Brain microvascular endothelial cell (primary cell): Measurements from ENCODE around the gene MSI2.

ENCODE experiments used
- DNase-seq: peaks from one replicate; pipeline ENCODE4 v3.0.0-alpha.2; 2020
- H3K27ac ChIP-seq: fragments of 250-450 bp; sonication (Bioruptor Pico); 2 replicates; pipeline ENCODE4 v1.5.1; 2020; ENCODE audit warnings: mild to moderate bottlenecking, moderate library complexity
- H3K27me3 ChIP-seq: fragments of 250-450 bp; sonication (Bioruptor Pico); replicated peaks from 2 replicates; pipeline ENCODE4 v1.5.1; 2020; ENCODE audit warnings: mild to moderate bottlenecking
- H3K36me3 ChIP-seq: fragments of 250-450 bp; sonication (Bioruptor Pico); replicated peaks from 2 replicates; pipeline ENCODE4 v1.5.1; 2020; ENCODE audit warnings: mild to moderate bottlenecking
- H3K4me3 ChIP-seq: 2 replicates; pipeline ENCODE4 v1.5.1; 2011; ENCODE audit warnings: low read depth, mild to moderate bottlenecking, control low read depth, low read length, moderate library complexity
- in situ Hi-C: cut with HindIII; loops from 2 replicates; pipeline ENCODE4 v1.10.0; 2017; ENCODE audit warnings: low sequenced_read_pairs, low pct_ligation_motif_present
- TF ChIP-seq, protein P1 (sequence below): IDR thresholded peaks from 2 replicates; pipeline ENCODE4 v1.5.1; 2011; ENCODE audit warnings: low read depth, mild to moderate bottlenecking, moderate library complexity, low read length, control low read depth, inconsistent platforms; ENCODE audit errors: missing control alignments

The MSI2 gene

GRCh38 chr17:57609125-57609877 lies 353.0 kb downstream of the MSI2 start:
- Histone ChIP-seq H3K36me3 (no peaks in the 10 kb centered on the region), H3K27ac (no peak overlapping the region), H3K27me3 (no peaks in the 10 kb centered on the region), H3K4me3 (no peak overlapping the region)
- in situ Hi-C loops = no loop called here
- DNase-seq = no peak
- TF ChIP-seq, protein P1, sequence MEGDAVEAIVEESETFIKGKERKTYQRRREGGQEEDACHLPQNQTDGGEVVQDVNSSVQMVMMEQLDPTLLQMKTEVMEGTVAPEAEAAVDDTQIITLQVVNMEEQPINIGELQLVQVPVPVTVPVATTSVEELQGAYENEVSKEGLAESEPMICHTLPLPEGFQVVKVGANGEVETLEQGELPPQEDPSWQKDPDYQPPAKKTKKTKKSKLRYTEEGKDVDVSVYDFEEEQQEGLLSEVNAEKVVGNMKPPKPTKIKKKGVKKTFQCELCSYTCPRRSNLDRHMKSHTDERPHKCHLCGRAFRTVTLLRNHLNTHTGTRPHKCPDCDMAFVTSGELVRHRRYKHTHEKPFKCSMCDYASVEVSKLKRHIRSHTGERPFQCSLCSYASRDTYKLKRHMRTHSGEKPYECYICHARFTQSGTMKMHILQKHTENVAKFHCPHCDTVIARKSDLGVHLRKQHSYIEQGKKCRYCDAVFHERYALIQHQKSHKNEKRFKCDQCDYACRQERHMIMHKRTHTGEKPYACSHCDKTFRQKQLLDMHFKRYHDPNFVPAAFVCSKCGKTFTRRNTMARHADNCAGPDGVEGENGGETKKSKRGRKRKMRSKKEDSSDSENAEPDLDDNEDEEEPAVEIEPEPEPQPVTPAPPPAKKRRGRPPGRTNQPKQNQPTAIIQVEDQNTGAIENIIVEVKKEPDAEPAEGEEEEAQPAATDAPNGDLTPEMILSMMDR = no peak

- Histone ChIP-seq H3K36me3 (no peaks in the 10 kb centered on the region), H3K27me3 (no peaks in the 10 kb centered on the region), H3K27ac (no peak overlapping the region), H3K4me3 (no peak overlapping the region)
- TF ChIP-seq, protein P1 = no peak
- DNase-seq = no peak
- in situ Hi-C loops = no loop called here
These were observed 353.6 kb downstream of the MSI2 start for GRCh38 chr17:57609878-57610270.

DNA sequence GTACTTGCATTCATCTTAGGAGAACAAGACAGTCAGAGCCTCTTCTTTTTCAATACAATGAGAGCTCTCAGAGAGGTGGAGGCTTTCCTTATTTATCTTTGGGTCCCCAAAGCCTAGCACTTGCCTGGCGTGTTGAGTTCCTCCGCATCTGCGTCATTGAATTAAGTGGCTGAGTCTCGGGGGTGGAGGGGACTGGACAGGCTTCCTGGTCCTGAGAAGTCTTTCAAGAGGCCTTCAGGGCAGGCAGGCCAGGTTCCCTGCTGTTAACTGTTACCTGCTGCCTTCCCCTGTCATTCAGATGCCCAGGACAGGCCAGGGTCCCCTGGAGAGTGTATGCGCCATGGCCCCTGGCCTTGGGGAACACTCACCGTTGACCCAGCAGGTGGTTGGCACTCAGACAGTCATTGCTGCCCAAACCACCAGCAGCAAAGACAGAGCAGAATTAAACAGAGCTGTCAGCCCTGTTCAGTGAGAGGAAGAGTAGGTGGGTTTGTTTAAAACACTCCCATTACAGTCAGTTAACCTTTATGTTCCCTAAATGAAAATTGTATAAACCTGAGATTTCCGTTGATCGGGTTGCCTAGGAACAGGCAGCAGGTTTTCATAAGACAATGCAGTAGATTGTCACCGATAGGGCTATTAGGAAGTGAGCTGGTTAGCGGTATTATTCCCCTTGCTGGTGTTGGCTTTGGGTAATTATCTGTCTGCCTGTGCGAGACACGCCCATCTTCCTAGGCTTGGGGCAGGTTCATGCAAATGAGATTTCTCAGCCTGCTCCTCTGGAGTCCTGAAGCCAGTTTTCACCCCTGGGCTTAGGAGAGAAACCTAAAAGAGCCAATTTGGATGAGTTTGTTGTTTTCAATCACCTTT lies 356.1 kb downstream of the MSI2 start:
- H3K4me3 ChIP-seq = no peak overlapping the region
- in situ Hi-C loops = no loop called here
- no peak for DNase-seq
- no peak overlapping the region for H3K27ac ChIP-seq
- no peaks in the 10 kb centered on the region for H3K27me3 ChIP-seq
- TF ChIP-seq, protein P1 = no peak
- no peaks in the 10 kb centered on the region for H3K36me3 ChIP-seq

- Histone ChIP-seq H3K27ac (no peak overlapping the region), H3K36me3 (no peaks in the 10 kb centered on the region), H3K27me3 (no peaks in the 10 kb centered on the region), H3K4me3 (no peak overlapping the region)
- in situ Hi-C loops = no loop called here
- DNase-seq = no peak
- TF ChIP-seq, protein P1 = no peak
These were observed 358.4 kb downstream of the MSI2 start for GRCh38 chr17:57614742-57615141.

DNA sequence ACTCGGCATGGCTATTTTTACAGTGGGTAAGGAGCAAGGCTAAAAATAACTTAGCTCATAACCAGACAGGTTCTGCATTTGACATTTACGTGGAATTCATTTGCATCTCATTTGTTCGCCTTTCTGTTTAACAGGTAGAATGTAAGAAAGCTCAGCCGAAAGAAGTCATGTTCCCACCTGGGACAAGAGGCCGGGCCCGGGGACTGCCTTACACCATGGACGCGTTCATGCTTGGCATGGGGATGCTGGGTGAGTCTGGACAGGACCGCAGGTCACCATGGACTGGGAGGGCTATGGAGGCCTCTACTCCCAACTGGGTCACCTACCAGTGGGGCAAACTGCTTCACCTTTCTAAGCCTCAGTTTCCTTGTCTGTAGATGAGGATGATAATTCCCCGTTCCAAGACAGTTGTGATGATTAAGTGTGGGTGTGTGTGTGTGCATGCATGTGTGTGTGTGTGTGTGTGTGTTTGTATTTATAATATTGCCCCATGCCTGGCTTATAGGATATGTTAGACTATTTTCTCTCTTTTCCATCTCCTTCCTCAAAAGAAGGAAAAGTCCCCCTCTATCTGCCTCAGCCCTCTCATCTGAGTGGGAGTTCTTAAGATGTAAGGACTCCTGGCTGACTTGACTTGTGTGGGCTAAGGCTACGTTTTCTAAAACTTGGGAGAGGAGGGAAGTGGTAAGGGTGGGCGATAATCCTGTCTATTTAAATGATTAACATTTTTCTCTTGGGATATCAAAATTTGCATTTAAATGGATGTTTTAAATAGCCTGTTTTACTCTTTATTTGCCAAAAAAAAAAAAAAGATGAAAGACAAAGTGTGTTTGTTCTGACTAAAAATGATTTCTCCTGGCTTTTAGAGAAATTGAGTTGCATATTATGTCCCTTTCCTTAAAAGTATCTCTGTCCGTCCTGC lies 359.8 kb downstream of the MSI2 start:
- in situ Hi-C loops = no loop called here
- TF ChIP-seq, protein P1 = no peak
- no peaks in the 10 kb centered on the region for H3K36me3 ChIP-seq
- H3K4me3 ChIP-seq = no peak overlapping the region
- DNase-seq = no peak
- H3K27me3 ChIP-seq = no peaks in the 10 kb centered on the region
- H3K27ac ChIP-seq = no peak overlapping the region
